Esophagus squamous epithelium (tissue), 4 donors: Measurements from ENCODE around the gene PPP1R9A.

Source experiments
- POLR2A ChIP-seq, 4 donors: fragments of 450-650 bp; IDR thresholded peaks; one replicate each; pipeline ENCODE4 v1.6.1; 2017; ENCODE audit warnings: antibody characterized with exemption in 4 of 4, mild to moderate bottlenecking in 4 of 4, moderate library complexity in 3 of 4
- TF ChIP-seq, protein P1 (sequence below), 6 experiments: fragments of 450-650 bp in 4 of 6; fragments of 200-600 bp in 2 of 6; sonication (generic) in 2 of 6; IDR thresholded peaks; one replicate each; pipeline ENCODE4 v1.5.1; 2016 to 2019; ENCODE audit warnings: antibody characterized with exemption in 6 of 6, mild to moderate bottlenecking in 4 of 6, moderate library complexity in 4 of 6

DNA sequence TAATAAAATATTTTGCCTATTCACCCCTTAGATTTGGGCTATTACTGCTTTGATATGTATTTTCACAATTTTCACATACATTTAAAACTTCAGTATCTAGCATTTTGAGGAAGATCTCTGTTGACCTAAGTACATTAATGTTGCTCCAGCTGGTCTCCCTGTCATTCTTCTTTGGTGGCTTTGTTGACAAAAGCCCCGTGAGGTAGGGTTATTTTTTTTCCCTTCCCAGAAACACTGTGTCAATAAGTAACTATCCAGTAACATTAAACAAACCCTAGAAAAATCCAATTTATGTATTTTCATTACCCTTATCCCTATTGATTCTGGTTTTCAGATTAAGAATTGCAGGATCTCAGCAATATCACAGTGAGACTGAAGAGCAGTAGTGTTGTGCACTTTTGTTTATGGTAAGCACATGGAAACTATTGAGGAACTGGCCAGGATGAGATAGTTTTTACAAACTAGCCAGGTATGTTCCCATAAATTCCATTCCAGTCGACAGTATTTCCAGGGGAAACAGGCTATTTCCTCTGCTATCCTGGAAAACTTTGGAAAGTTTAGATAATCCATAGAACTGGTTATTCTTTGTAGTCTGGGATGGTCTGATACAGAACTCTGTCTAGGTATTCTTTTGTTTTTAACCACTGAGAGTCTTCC, 218.8 kb downstream of the PPP1R9A start:
- TF ChIP-seq, protein P1, sequence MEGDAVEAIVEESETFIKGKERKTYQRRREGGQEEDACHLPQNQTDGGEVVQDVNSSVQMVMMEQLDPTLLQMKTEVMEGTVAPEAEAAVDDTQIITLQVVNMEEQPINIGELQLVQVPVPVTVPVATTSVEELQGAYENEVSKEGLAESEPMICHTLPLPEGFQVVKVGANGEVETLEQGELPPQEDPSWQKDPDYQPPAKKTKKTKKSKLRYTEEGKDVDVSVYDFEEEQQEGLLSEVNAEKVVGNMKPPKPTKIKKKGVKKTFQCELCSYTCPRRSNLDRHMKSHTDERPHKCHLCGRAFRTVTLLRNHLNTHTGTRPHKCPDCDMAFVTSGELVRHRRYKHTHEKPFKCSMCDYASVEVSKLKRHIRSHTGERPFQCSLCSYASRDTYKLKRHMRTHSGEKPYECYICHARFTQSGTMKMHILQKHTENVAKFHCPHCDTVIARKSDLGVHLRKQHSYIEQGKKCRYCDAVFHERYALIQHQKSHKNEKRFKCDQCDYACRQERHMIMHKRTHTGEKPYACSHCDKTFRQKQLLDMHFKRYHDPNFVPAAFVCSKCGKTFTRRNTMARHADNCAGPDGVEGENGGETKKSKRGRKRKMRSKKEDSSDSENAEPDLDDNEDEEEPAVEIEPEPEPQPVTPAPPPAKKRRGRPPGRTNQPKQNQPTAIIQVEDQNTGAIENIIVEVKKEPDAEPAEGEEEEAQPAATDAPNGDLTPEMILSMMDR (IDR thresholded peaks at IDR 0.05) = no peak
- no peak for TF ChIP-seq POLR2A (IDR thresholded peaks at IDR 0.05)
